BJ (cell line): ENCODE results near the gene SUGCT. TPM values are rescaled to one million over a fixed set of nuclear protein-coding genes. Genes with fewer than 3 reads are reported as not detected.

Experiments used
- CTCF ChIA-PET: fragments of 350-600 bp; formaldehyde crosslinking; extraction: SDS; loops from one replicate; lab custom pipeline; 2021; ENCODE audit warnings: antibody characterized with exemption, inconsistent platforms; lab: Yijun Ruan, JAX
- POLR2A ChIA-PET: fragments of 300-600 bp; sonication (Branson Sonifier 250); formaldehyde crosslinking; extraction: SDS; loops from one replicate; lab custom pipeline; 2021; ENCODE audit warnings: antibody characterized with exemption; lab: Charles Lee
- DNase-seq: peaks from one replicate; pipeline ENCODE4 v3.0.0-alpha.2; 2011; ENCODE audit warnings: low read depth
- H3K27me3 ChIP-seq: 2 replicates; pipeline ENCODE4 v1.6.0; 2011; ENCODE audit warnings: low read length; ENCODE audit not compliant: control insufficient read depth, insufficient read depth
- H3K36me3 ChIP-seq: 2 replicates; pipeline ENCODE4 v1.5.1; 2011; ENCODE audit warnings: low read length; ENCODE audit not compliant: control insufficient read depth, insufficient read depth
- H3K4me3 ChIP-seq: 2 replicates; pipeline ENCODE4 v1.5.1; 2011; ENCODE audit warnings: low read depth, mild to moderate bottlenecking, control low read depth, low read length
- CTCF ChIP-seq: IDR thresholded peaks from 2 replicates; pipeline ENCODE4 v1.5.1; 2011; ENCODE audit warnings: low read depth, mild to moderate bottlenecking, control low read depth, inconsistent platforms, low read length, moderate library complexity; ENCODE audit not compliant: insufficient read depth
- polyA plus RNA-seq: library from polyadenylated mRNA; depleted of rRNA; stranded (reverse); fragments of >200 nt; gene quantifications from 2 replicates; pipeline ENCODE4 v1.2.3, GENCODE V29; 2011

The SUGCT gene
- polyA plus RNA-seq, 1 experiment = 10.6 TPM

GRCh38 chr7:40742270-40742669, 607.5 kb downstream of the SUGCT start:
- ChIA-PET POLR2A (no interaction called here), CTCF (interaction anchor here (0.8 kb wide), 1 partner anchor 26 kb away, joined by 3 read pairs; no protein-coding TSS in a partner anchor)
- no peaks in the 10 kb centered on the region for H3K27me3 ChIP-seq
- no peak for DNase-seq
- no peaks in the 10 kb centered on the region for H3K36me3 ChIP-seq
- no peak overlapping the region for H3K4me3 ChIP-seq
- TF ChIP-seq CTCF = no peak

- CTCF ChIA-PET = interaction anchor here (0.7 to 1.0 kb wide), 2 partner anchors 35 to 1011 kb away, joined by 3 read pairs; no protein-coding TSS in a partner anchor
- POLR2A ChIA-PET = no interaction called here
- Histone ChIP-seq H3K27me3 (no peaks in the 10 kb centered on the region), H3K4me3 (no peak overlapping the region), H3K36me3 (no peaks in the 10 kb centered on the region)
- no peak for TF ChIP-seq CTCF
- no peak for DNase-seq
Measured at GRCh38 chr7:40746841-40747556, 612.2 kb downstream of the SUGCT start.

DNA sequence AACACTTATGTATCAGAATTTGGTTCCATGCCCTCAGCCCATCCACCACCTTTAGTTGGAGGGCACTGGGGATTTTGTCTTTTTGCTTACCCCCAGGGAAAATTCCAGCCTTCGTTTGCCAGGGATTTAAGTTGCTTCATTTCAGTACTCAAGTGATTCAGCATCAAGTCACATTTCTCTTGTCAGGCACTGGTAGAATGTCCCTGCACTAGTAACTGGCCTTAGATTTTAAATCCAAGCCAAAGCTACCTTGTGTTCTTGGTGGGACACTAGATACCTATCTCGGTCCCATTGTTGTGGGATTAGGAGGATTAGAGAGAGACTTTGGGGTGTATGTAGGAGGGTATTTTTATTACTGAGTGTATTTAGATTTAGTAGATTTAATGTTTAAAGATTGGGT, 613.1 kb downstream of the SUGCT start:
- no peak for TF ChIP-seq CTCF
- ChIA-PET CTCF (interaction anchor here (1.0 kb wide), 1 partner anchor 36 kb away, joined by 3 read pairs; no protein-coding TSS in a partner anchor), POLR2A (no interaction called here)
- H3K36me3 ChIP-seq = no peaks in the 10 kb centered on the region
- no peaks in the 10 kb centered on the region for H3K27me3 ChIP-seq
- no peak for DNase-seq
- no peak overlapping the region for H3K4me3 ChIP-seq

DNA sequence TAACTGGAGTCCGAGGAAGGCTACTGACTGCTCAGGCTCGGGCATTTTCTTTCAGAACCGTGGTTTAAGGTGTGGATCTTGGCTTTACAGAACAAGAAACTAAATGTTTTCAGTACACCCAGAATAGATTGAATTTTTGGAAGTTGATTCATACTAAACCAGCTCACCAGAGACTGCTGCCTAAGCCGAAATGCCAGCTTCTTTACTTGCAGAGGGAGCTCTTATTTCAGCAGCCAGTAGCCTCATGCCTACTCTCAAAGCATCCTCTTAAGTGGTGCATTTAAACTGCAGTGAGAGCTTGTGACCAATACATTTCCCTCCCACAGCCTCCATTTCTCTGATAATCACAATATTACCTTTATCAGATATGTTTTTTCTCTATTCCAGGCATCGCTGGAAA, 615.1 kb downstream of the SUGCT start:
- ChIA-PET POLR2A (no interaction called here), CTCF (interaction anchor here (1.5 kb wide), 1 partner anchor 15 kb away, joined by 5 read pairs; no protein-coding TSS in a partner anchor)
- Histone ChIP-seq H3K36me3 (no peaks in the 10 kb centered on the region), H3K4me3 (no peak overlapping the region), H3K27me3 (no peaks in the 10 kb centered on the region)
- no peak for DNase-seq
- no peak for TF ChIP-seq CTCF

- POLR2A ChIA-PET = no interaction called here
- Histone ChIP-seq H3K27me3 (no peaks in the 10 kb centered on the region), H3K4me3 (no peak overlapping the region), H3K36me3 (no peaks in the 10 kb centered on the region)
- DNase-seq = no peak
- CTCF ChIA-PET = interaction anchor here (0.5 to 2.6 kb wide), 2 partner anchors 10 to 72 kb away, joined by 3 to 17 read pairs; no protein-coding TSS in a partner anchor
- TF ChIP-seq CTCF = no peak
Measured at GRCh38 chr7:40753455-40753854, 618.6 kb downstream of the SUGCT start.
